Right forelimb (tissue), 1 donor: ENCODE results near the gene VWA8.
A peak's percentile ranks its signal among the peaks of the same experiment; 100 is the strongest.
"Not testable (repeated sequence)": the region's sequence is repeated elsewhere in the genome, so short reads cannot be mapped to it uniquely, and the experiment has no call there.

Source experiments
- DNase-seq: peaks from one replicate; pipeline ENCODE4 v3.0.0-alpha.2; 2018

Gene VWA8

GRCh38 chr13:41962994-41963393, 2.1 kb upstream of the VWA8 start:
- DNase-seq = no peak

GRCh38 chr13:41961466-41961760, 504 bp upstream of the VWA8 start:
- no peak for DNase-seq

- DNase-seq = peak; percentile 50
These were observed 685 bp downstream of the VWA8 start for GRCh38 chr13:41960211-41960636.

GRCh38 chr13:41956272-41956671, 4.6 kb downstream of the VWA8 start:
- no peak for DNase-seq

- DNase-seq = no peak
These were observed 5.3 kb downstream of the VWA8 start for GRCh38 chr13:41955605-41956004.

- DNase-seq = no peak
These were observed 6.7 kb downstream of the VWA8 start for GRCh38 chr13:41954226-41954625.

GRCh38 chr13:41952749-41953148, 8.2 kb downstream of the VWA8 start:
- no peak for DNase-seq

GRCh38 chr13:41949104-41949503, 11.8 kb downstream of the VWA8 start:
- DNase-seq = not testable (repeated sequence)

- no peak for DNase-seq
These were observed 15.0 kb downstream of the VWA8 start for GRCh38 chr13:41945926-41946325.

GRCh38 chr13:41944635-41945397, 16.1 kb downstream of the VWA8 start:
- no peak for DNase-seq

GRCh38 chr13:41944229-41944628, 16.7 kb downstream of the VWA8 start:
- DNase-seq = no peak

GRCh38 chr13:41942462-41943094, 18.3 kb downstream of the VWA8 start:
- DNase-seq = no peak

GRCh38 chr13:41941174-41941573, 19.7 kb downstream of the VWA8 start:
- DNase-seq = no peak

- DNase-seq = no peak
These were observed 21.5 kb downstream of the VWA8 start for GRCh38 chr13:41939398-41939797.

- DNase-seq = no peak
These were observed 22.0 kb downstream of the VWA8 start for GRCh38 chr13:41938918-41939317.

- DNase-seq = no peak
These were observed 23.5 kb downstream of the VWA8 start for GRCh38 chr13:41937388-41937787.

GRCh38 chr13:41935501-41935900, 25.4 kb downstream of the VWA8 start:
- no peak for DNase-seq

GRCh38 chr13:41934994-41935393, 25.9 kb downstream of the VWA8 start:
- no peak for DNase-seq

- no peak for DNase-seq
These were observed 26.8 kb downstream of the VWA8 start for GRCh38 chr13:41934120-41934519.

- no peak for DNase-seq
These were observed 29.6 kb downstream of the VWA8 start for GRCh38 chr13:41931337-41931736.

- DNase-seq = no peak
These were observed 30.8 kb downstream of the VWA8 start for GRCh38 chr13:41930154-41930553.

GRCh38 chr13:41928323-41928722, 32.6 kb downstream of the VWA8 start:
- no peak for DNase-seq

GRCh38 chr13:41925014-41925413, 35.9 kb downstream of the VWA8 start:
- no peak for DNase-seq

GRCh38 chr13:41922894-41923293, 38.0 kb downstream of the VWA8 start:
- DNase-seq = not testable (repeated sequence)
